ENCODE data around the gene SH3D21.

SH3D21 gene

GRCh38 chr1:36303244-36303643 is 2.9 kb upstream of the SH3D21 start:
- TF ChIP-seq CTCF (conservative IDR thresholded peaks at IDR 0.05; ENCODE audit: low read length), result no peak
- H3K4me3 ChIP-seq (ENCODE audit: low read length), result no peak overlapping the region
- DNase-seq (ENCODE audit: low read depth), result no peak

- TF ChIP-seq CTCF (conservative IDR thresholded peaks at IDR 0.05; ENCODE audit: low read length), result no peak
- DNase-seq (ENCODE audit: low read depth), result no peak
Measured at GRCh38 chr1:36303650-36304360, 2.4 kb upstream of the SH3D21 start.

GRCh38 chr1:36304521-36304920 is 1.6 kb upstream of the SH3D21 start:
- no peak for TF ChIP-seq CTCF (conservative IDR thresholded peaks at IDR 0.05; ENCODE audit: low read length)
- DNase-seq (ENCODE audit: low read depth), result no peak
- H3K4me3 ChIP-seq (ENCODE audit: low read length), result no peak overlapping the region

More at GRCh38 chr1:36303650-36304360, 2.4 kb upstream of the SH3D21 start:
- no peak overlapping the region for H3K4me3 ChIP-seq (ENCODE audit: low read length)

- no peak for TF ChIP-seq CTCF (conservative IDR thresholded peaks at IDR 0.05; ENCODE audit: low read length)
- no peak overlapping the region for H3K4me3 ChIP-seq (ENCODE audit: low read length)
- no peak for DNase-seq (ENCODE audit: low read depth)
Measured at GRCh38 chr1:36304970-36305914, 926 bp upstream of the SH3D21 start.

GRCh38 chr1:36305915-36306209 is 306 bp upstream of the SH3D21 start:
- TF ChIP-seq CTCF (conservative IDR thresholded peaks at IDR 0.05; ENCODE audit: low read length), result no peak
- no peak overlapping the region for H3K4me3 ChIP-seq (ENCODE audit: low read length)
- DNase-seq (ENCODE audit: low read depth), result no peak

- TF ChIP-seq CTCF (conservative IDR thresholded peaks at IDR 0.05; ENCODE audit: low read length), result no peak
- DNase-seq (ENCODE audit: low read depth), result peak; percentile 87
- H3K4me3 ChIP-seq (ENCODE audit: low read length), result peak overlapping the region; percentile 84
Measured at GRCh38 chr1:36306902-36307456, 811 bp downstream of the SH3D21 start.

Data from AG10803 (cell line).